ENCODE data around the gene HLCS.

GRCh38 chr21:36810443-36810842, 156.0 kb downstream of the HLCS start:
- TF ChIP-seq CTCF (conservative IDR thresholded peaks at IDR 0.05; ENCODE audit: low read length) (no peak), EZH2phosphoT487 (IDR thresholded peaks at IDR 0.05; ENCODE audit: borderline replicate concordance) (no peak)

Measured in Loucy (cell line).